MM.1S (cell line): ENCODE data around the gene BCO1.

Experiments
- CTCF ChIP-seq: fragments of 300-600 bp; sonication (generic); IDR thresholded peaks from 2 replicates; pipeline ENCODE4 v1.5.1; 2016; ENCODE audit warnings: antibody characterized with exemption, low read length, mixed read lengths
- EZH2 ChIP-seq: fragments of 300-600 bp; sonication (generic); optimal IDR thresholded peaks from 2 replicates; pipeline ENCODE3; 2017; ENCODE audit warnings: low read depth, mild to moderate bottlenecking, antibody characterized with exemption, low read length, mixed read lengths
- EZH2phosphoT487 ChIP-seq: fragments of 300-600 bp; sonication (generic); IDR thresholded peaks from 2 replicates; pipeline ENCODE4 v1.6.1; 2018; ENCODE audit warnings: antibody characterized with exemption, low read length

- TF ChIP-seq CTCF (no peak), EZH2 (no peak), EZH2phosphoT487 (no peak)
Observed at GRCh38 chr16:81293909-81294802, 55.7 kb downstream of the BCO1 start.
